ENCODE data around the gene UCHL3. TPM values are rescaled to one million over a fixed set of nuclear protein-coding genes. Genes with fewer than 3 reads are reported as not detected.

The UCHL3 gene
- total and polyA plus RNA-seq, 4 donors = 10.3 to 38.3 (median 29.0) TPM

DNA sequence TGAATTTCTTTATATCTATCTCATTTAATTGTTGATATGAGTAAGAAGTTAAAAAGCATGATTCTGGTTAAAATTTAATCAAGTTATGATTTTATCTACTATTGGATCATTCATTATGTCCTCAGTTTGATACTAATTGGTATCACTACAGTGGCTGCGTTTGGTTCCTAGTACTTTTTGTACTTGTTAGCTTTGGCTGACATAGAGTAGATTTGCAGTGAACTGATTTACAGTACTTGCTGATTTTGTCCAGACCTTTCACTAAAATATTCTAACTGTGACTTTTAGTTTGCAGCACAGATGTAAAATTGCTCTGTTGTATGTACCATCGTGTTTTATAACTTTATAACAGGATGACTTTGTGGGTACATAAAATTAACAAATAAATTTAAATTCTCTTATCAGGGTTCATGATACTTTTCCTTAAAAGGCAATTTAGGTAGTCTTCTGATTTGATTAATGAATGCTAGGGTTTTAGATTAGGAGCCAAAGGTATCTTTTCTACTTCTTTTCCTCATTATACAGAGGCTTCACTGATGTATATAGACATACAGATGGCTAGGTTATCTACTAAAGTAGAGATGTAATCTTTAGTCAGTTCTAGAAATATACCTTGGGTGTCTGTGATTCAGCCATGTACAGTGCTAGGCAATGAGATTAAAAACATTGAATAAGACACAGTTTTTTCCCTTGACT, 8.7 kb downstream of the UCHL3 start:
- Histone ChIP-seq H3K36me3 (ENCODE audit: control insufficient read depth in 4 of 4, insufficient read depth in 4 of 4, low read length in 4 of 4) (peaks cover 0 to 7% (median 2%) of the 10 kb centered on the region in 4 donors), H3K9ac (ENCODE audit: insufficient read depth in 1 of 2, low read length in 2 of 2) (no peak overlapping the region), H3K4me1 (ENCODE audit: control insufficient read depth in 5 of 5, insufficient read depth in 5 of 5, low read length in 5 of 5) (peaks cover 0 to 4% (median 0%) of the 10 kb centered on the region in 5 donors), H3K4me3 (no peak overlapping the region), H3K9me3 (ENCODE audit: control insufficient read depth in 4 of 4, insufficient read depth in 3 of 4, low read length in 3 of 4) (no peaks in the 10 kb centered on the region), H3K27ac (ENCODE audit: low read depth in 1 of 2, low read length in 1 of 2) (no peak overlapping the region), H3K27me3 (ENCODE audit: control insufficient read depth in 3 of 3, insufficient read depth in 3 of 3, low read length in 2 of 3) (no peaks in the 10 kb centered on the region)
- DNase-seq (no peak), ATAC-seq (ENCODE audit: insufficient read depth, low FRiP score) (no peak)
- whole genome bisulfite sequencing, 2 donors = 90 to 94% methylated on average over 2 of the region's 2 CpGs
- TF ChIP-seq, protein P1, sequence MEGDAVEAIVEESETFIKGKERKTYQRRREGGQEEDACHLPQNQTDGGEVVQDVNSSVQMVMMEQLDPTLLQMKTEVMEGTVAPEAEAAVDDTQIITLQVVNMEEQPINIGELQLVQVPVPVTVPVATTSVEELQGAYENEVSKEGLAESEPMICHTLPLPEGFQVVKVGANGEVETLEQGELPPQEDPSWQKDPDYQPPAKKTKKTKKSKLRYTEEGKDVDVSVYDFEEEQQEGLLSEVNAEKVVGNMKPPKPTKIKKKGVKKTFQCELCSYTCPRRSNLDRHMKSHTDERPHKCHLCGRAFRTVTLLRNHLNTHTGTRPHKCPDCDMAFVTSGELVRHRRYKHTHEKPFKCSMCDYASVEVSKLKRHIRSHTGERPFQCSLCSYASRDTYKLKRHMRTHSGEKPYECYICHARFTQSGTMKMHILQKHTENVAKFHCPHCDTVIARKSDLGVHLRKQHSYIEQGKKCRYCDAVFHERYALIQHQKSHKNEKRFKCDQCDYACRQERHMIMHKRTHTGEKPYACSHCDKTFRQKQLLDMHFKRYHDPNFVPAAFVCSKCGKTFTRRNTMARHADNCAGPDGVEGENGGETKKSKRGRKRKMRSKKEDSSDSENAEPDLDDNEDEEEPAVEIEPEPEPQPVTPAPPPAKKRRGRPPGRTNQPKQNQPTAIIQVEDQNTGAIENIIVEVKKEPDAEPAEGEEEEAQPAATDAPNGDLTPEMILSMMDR (IDR thresholded peaks at IDR 0.05; ENCODE audit: control extremely low read depth, extremely low read depth) = no peak

DNA sequence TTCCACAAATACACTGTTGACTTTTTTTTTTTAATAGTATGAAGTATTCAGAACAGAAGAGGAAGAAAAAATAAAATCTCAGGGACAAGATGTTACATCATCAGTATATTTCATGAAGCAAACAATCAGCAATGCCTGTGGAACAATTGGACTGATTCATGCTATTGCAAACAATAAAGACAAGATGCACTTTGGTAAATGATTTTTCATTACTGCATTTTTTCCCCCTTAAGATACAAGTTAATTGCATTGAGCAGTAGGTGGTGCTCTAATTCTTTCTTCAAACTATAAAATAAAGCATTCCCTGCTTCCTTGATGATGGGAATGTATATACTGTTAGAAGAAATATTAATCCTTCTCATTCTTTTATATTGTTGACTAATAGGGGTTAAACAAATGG, 17.1 kb downstream of the UCHL3 start:
- DNase-seq (peak in 2 of 3 donors; percentile 47 to 60), ATAC-seq (ENCODE audit: insufficient read depth, low FRiP score) (no peak)
- Histone ChIP-seq H3K27me3 (ENCODE audit: control insufficient read depth in 3 of 3, insufficient read depth in 3 of 3, low read length in 2 of 3) (no peaks in the 10 kb centered on the region), H3K9ac (ENCODE audit: insufficient read depth in 1 of 2, low read length in 2 of 2) (no peak overlapping the region), H3K4me3 (no peak overlapping the region), H3K4me1 (ENCODE audit: control insufficient read depth in 5 of 5, insufficient read depth in 5 of 5, low read length in 5 of 5) (no peaks in the 10 kb centered on the region), H3K27ac (ENCODE audit: low read depth in 1 of 2, low read length in 1 of 2) (no peak overlapping the region), H3K36me3 (ENCODE audit: control insufficient read depth in 4 of 4, insufficient read depth in 4 of 4, low read length in 4 of 4) (peaks cover 0 to 14% (median 4%) of the 10 kb centered on the region in 4 donors), H3K9me3 (ENCODE audit: control insufficient read depth in 4 of 4, insufficient read depth in 3 of 4, low read length in 3 of 4) (no peaks in the 10 kb centered on the region)
- TF ChIP-seq, protein P1 (IDR thresholded peaks at IDR 0.05; ENCODE audit: control extremely low read depth, extremely low read depth) = no peak

DNA sequence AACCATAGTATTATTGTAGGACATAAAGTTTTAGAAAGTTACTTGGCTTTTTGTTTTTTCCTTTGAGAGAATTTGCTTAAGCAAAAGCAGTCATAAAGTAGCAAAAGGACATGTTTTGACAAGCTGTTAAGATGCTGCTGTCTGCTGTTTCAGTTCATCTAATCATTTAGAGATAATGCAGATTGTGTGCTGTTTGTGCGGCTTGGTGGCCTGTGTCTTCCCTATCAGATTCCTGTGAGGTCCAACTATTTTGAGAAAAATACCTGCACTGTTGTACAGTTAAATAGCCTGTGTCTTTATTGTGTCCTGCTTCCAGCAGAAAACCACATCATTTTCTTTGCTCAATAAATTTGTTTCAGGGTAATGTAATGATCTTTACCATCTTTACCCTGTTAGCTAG, 20.0 kb downstream of the UCHL3 start:
- DNase-seq = no peak
- 98 to 100% methylated on average over 1 of the region's 1 CpG for WGBS, 2 donors
- Histone ChIP-seq H3K9me3 (ENCODE audit: control insufficient read depth in 4 of 4, insufficient read depth in 3 of 4, low read length in 3 of 4) (no peaks in the 10 kb centered on the region), H3K9ac (ENCODE audit: insufficient read depth in 1 of 2, low read length in 2 of 2) (no peak overlapping the region), H3K27me3 (ENCODE audit: control insufficient read depth in 3 of 3, insufficient read depth in 3 of 3, low read length in 2 of 3) (no peaks in the 10 kb centered on the region), H3K4me3 (no peak overlapping the region), H3K4me1 (ENCODE audit: control insufficient read depth in 5 of 5, insufficient read depth in 5 of 5, low read length in 5 of 5) (no peaks in the 10 kb centered on the region), H3K27ac (ENCODE audit: low read depth in 1 of 2, low read length in 1 of 2) (no peak overlapping the region), H3K36me3 (ENCODE audit: control insufficient read depth in 4 of 4, insufficient read depth in 4 of 4, low read length in 4 of 4) (peaks cover 0 to 22% (median 4%) of the 10 kb centered on the region in 4 donors)
- TF ChIP-seq, protein P1 (IDR thresholded peaks at IDR 0.05; ENCODE audit: control extremely low read depth, extremely low read depth) = no peak
- ATAC-seq (ENCODE audit: insufficient read depth, low FRiP score) = no peak

DNA sequence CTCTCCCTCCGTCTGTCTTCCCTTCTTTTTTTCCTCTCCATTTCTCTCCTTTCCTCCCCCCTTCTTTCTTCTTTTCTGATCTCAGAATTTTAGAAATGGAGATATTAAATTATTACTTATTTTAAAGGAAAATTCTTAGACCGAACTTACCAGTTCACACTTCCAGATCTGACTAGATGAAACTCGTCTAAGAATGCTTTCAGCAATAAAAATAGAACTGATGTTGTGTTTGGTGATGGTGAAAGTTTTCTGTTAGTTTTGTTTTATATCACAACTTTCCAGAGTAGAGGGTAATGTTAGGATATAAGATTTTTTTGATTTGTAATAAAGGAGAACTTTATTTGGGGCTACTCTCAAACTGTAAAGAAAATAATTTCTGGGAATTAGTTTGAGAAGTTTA, 29.9 kb downstream of the UCHL3 start:
- Histone ChIP-seq H3K4me3 (no peak overlapping the region), H3K27ac (ENCODE audit: low read depth in 1 of 2, low read length in 1 of 2) (no peak overlapping the region), H3K27me3 (ENCODE audit: control insufficient read depth in 3 of 3, insufficient read depth in 3 of 3, low read length in 2 of 3) (no peaks in the 10 kb centered on the region), H3K36me3 (ENCODE audit: control insufficient read depth in 4 of 4, insufficient read depth in 4 of 4, low read length in 4 of 4) (peaks cover 0 to 7% (median 3%) of the 10 kb centered on the region in 4 donors), H3K4me1 (ENCODE audit: control insufficient read depth in 5 of 5, insufficient read depth in 5 of 5, low read length in 5 of 5) (no peaks in the 10 kb centered on the region), H3K9ac (ENCODE audit: insufficient read depth in 1 of 2, low read length in 2 of 2) (no peak overlapping the region), H3K9me3 (ENCODE audit: control insufficient read depth in 4 of 4, insufficient read depth in 3 of 4, low read length in 3 of 4) (peaks cover 0 to 3% (median 0%) of the 10 kb centered on the region in 4 donors)
- 83 to 85% methylated on average over 3 of the region's 3 CpGs for WGBS, 2 donors
- DNase-seq = no peak
- TF ChIP-seq, protein P1 (IDR thresholded peaks at IDR 0.05; ENCODE audit: control extremely low read depth, extremely low read depth) = no peak
- ATAC-seq (ENCODE audit: insufficient read depth, low FRiP score) = no peak
